Mesendoderm (in vitro differentiated cells): ENCODE measurements around the gene SPPL2B.

Experiments
- DNase-seq: peaks from one replicate; pipeline ENCODE4 v3.0.0; 2013
- H2AK5ac ChIP-seq: 2 replicates; pipeline ENCODE4 v1.6.1; 2013; ENCODE audit warnings: low read length, inconsistent platforms
- H2BK120ac ChIP-seq: 2 replicates; pipeline ENCODE4 v1.6.1; 2013; ENCODE audit warnings: low read depth, mild to moderate bottlenecking, low read length, moderate library complexity, mixed read lengths
- H2BK15ac ChIP-seq: replicated peaks from 2 replicates; pipeline ENCODE4 v1.6.1; 2013; ENCODE audit warnings: low read depth, mild to moderate bottlenecking, moderate library complexity
- H2BK5ac ChIP-seq: 2 replicates; pipeline ENCODE4 v1.6.1; 2013; ENCODE audit warnings: low read length, inconsistent platforms
- H3K18ac ChIP-seq: 2 replicates; pipeline ENCODE4 v1.6.1; 2013; ENCODE audit warnings: mild to moderate bottlenecking, low read length, mixed read lengths
- H3K23ac ChIP-seq: one replicate; pipeline ENCODE4 v1.6.1; 2013; ENCODE audit warnings: low read length
- H3K27ac ChIP-seq: 2 replicates; pipeline ENCODE4 v1.5.1; 2013; ENCODE audit warnings: low read depth, mild to moderate bottlenecking, inconsistent platforms, low read length, moderate library complexity
- H3K27me3 ChIP-seq: 2 replicates; pipeline ENCODE4 v1.6.1; 2013; ENCODE audit warnings: low read length, control low read depth, mild to moderate bottlenecking, inconsistent platforms; ENCODE audit not compliant: insufficient read depth, poor library complexity
- H3K36me3 ChIP-seq: 2 replicates; pipeline ENCODE4 v1.6.1; 2013; ENCODE audit warnings: low read length, inconsistent platforms; ENCODE audit not compliant: control insufficient read depth, insufficient read depth
- H3K4ac ChIP-seq: one replicate; pipeline ENCODE4 v1.6.1; 2013; ENCODE audit warnings: low read depth, mild to moderate bottlenecking, low read length, moderate library complexity
- H3K4me1 ChIP-seq: 2 replicates; pipeline ENCODE4 v1.6.1; 2013; ENCODE audit warnings: low read depth, low read length, inconsistent platforms; ENCODE audit not compliant: control insufficient read depth
- H3K4me2 ChIP-seq: 2 replicates; pipeline ENCODE4 v1.6.1; 2013; ENCODE audit warnings: low read length
- H3K4me3 ChIP-seq: 2 replicates; pipeline ENCODE4 v1.5.1; 2013; ENCODE audit warnings: mild to moderate bottlenecking, low read length
- H3K56ac ChIP-seq: one replicate; pipeline ENCODE4 v1.6.1; 2013; ENCODE audit warnings: low read length
- H3K79me1 ChIP-seq: 2 replicates; pipeline ENCODE4 v1.6.1; 2013; ENCODE audit warnings: low read length, inconsistent platforms
- H3K79me2 ChIP-seq: 2 replicates; pipeline ENCODE4 v1.6.1; 2013; ENCODE audit warnings: mild to moderate bottlenecking, low read length; ENCODE audit not compliant: control insufficient read depth, insufficient read depth
- H3K9ac ChIP-seq: 2 replicates; pipeline ENCODE4 v1.6.1; 2013; ENCODE audit warnings: low read length, inconsistent platforms
- H4K5ac ChIP-seq: one replicate; pipeline ENCODE4 v1.6.1; 2013; ENCODE audit warnings: low read length
- H4K8ac ChIP-seq: one replicate; pipeline ENCODE4 v1.6.1; 2013; ENCODE audit warnings: low read depth, mild to moderate bottlenecking, control low read depth, low read length, moderate library complexity
- WGBS: extraction: QIAGEN DNeasy Blood & Tissue Kit; methylation state at CpG from one replicate; pipeline ENCODE4 v1.1.7; 2013; ENCODE audit warnings: low lambda C conversion rate, missing lambda C conversion rate; ENCODE audit not compliant: insufficient coverage; ENCODE audit errors: extremely low coverage; 5-methylcytosine and 5-hydroxymethylcytosine counted together

The SPPL2B gene

DNA sequence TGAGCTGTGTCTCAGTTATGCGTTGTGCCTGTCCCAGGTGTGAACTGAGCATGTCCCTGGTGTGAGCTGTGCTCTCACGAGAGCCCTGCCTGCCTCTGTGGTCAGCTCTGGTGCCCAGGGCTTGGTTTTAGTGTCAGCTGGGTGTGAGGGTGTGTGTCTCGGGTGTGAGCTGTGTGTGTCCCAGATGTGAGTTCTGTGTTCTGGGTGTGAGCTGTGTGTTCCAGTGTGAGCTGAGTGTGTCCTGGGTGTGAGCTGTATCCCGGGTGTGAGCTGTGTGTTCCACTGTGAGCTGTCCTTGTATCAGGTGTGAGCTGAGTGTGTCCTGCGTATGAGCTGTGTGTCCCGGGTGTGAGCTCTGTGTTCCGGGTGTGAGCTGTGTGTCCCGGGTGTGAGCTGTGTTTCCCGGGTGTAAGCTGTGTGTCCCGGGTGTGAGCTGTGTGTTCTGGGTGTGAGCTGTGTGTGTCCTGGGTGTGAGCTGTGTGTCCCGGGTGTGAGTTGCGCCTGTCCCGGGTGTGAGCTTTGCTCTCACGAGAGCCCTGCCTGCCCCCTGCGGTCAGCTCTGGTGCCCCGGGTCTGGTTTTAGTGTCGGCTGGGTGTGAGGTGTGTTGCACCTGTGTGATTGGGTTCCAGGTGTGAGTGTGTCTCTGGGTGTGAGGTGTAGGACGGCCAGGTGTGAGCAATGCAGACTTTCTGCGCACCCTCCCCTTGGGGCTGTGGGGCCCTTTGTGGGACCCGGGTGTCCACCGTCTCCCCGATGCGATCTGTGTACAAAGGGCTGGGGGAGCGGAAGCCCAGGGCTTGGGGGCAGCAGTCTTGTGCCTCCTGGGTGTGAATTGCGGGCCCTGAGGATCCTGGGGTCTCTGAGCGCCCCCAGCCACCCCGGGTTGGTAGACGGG is 39.4 kb upstream of the SPPL2B start:
- no peak overlapping the region for H2BK120ac ChIP-seq
- no CpG with 5 or more reads among the region's 28 CpGs for WGBS
- H3K4me2 ChIP-seq = no peak overlapping the region
- H2AK5ac ChIP-seq = no peak overlapping the region
- H3K27ac ChIP-seq = no peak overlapping the region
- no peak overlapping the region for H4K8ac ChIP-seq
- H3K27me3 ChIP-seq = peaks cover 29% of the 10 kb centered on the region
- no peak overlapping the region for H3K18ac ChIP-seq
- H3K4me1 ChIP-seq = no peaks in the 10 kb centered on the region
- no peaks in the 10 kb centered on the region for H3K36me3 ChIP-seq
- H2BK5ac ChIP-seq = no peak overlapping the region
- no peaks in the 10 kb centered on the region for H3K79me2 ChIP-seq
- no peak overlapping the region for H3K9ac ChIP-seq
- no peaks in the 10 kb centered on the region for H3K79me1 ChIP-seq
- H3K23ac ChIP-seq = no peak overlapping the region
- H3K4me3 ChIP-seq = no peak overlapping the region
- DNase-seq = no peak
- no peak overlapping the region for H2BK15ac ChIP-seq
- H4K5ac ChIP-seq = no peak overlapping the region
- no peak overlapping the region for H3K56ac ChIP-seq
- H3K4ac ChIP-seq = no peak overlapping the region

GRCh38 chr19:2289714-2290435 is 38.6 kb upstream of the SPPL2B start:
- DNase-seq = no peak
- peaks cover 29% of the 10 kb centered on the region for H3K27me3 ChIP-seq

GRCh38 chr19:2290441-2291184 is 37.9 kb upstream of the SPPL2B start:
- Histone ChIP-seq H2BK5ac (no peak overlapping the region), H4K5ac (no peak overlapping the region), H3K79me1 (no peaks in the 10 kb centered on the region), H3K27me3 (peaks cover 29% of the 10 kb centered on the region), H2AK5ac (no peak overlapping the region), H2BK15ac (no peak overlapping the region), H4K8ac (no peak overlapping the region), H2BK120ac (no peak overlapping the region), H3K36me3 (no peaks in the 10 kb centered on the region), H3K4me3 (no peak overlapping the region), H3K4me1 (no peaks in the 10 kb centered on the region), H3K27ac (no peak overlapping the region), H3K4me2 (no peak overlapping the region), H3K9ac (no peak overlapping the region), H3K4ac (no peak overlapping the region), H3K56ac (peak overlapping the region; percentile 42), H3K23ac (peak overlapping the region; percentile 80), H3K18ac (no peak overlapping the region), H3K79me2 (no peaks in the 10 kb centered on the region)
- no peak for DNase-seq
- WGBS = no CpG with 5 or more reads among the region's 82 CpGs

More at GRCh38 chr19:2289714-2290435, 38.6 kb upstream of the SPPL2B start:
- Histone ChIP-seq H3K9ac (no peak overlapping the region), H3K4me1 (no peaks in the 10 kb centered on the region), H2BK15ac (no peak overlapping the region), H3K4me2 (no peak overlapping the region), H3K36me3 (no peaks in the 10 kb centered on the region), H3K4me3 (no peak overlapping the region), H4K8ac (no peak overlapping the region), H2BK120ac (no peak overlapping the region), H2AK5ac (no peak overlapping the region), H3K4ac (no peak overlapping the region), H3K79me2 (no peaks in the 10 kb centered on the region), H3K79me1 (no peaks in the 10 kb centered on the region), H3K27ac (no peak overlapping the region), H4K5ac (no peak overlapping the region), H3K23ac (no peak overlapping the region), H3K56ac (peak overlapping the region; percentile 42), H2BK5ac (no peak overlapping the region), H3K18ac (no peak overlapping the region)
- WGBS = no CpG with 5 or more reads among the region's 74 CpGs

DNA sequence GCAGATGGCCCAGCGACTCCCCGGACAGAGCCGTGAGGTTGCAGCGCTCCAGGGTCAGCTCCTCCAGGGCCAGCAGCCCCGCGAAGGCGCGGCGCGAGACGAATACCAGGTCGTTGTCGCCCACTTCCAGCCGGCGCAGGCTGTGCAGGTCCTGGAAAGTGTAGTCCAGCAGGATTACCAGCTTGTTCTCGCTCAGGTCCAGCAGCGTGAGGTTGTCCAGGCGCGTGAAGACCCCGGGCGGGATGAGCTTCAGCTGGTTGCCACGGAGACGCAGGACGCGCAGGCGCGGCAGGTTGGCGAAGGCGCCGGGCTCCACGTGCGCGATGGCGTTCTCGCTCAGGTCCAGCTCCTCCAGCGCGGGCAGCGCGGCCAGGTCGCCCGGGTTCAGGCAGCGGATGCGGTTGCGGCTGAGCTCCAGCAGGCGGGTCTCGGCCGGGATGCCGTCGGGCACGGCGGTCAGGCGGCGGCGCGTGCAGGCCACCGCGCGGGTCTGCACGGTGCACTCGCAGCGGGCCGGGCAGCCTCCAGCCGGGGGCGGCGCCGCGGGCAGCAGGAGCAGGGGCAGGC is 37.2 kb upstream of the SPPL2B start:
- Histone ChIP-seq H2BK15ac (no peak overlapping the region), H2BK5ac (no peak overlapping the region), H3K23ac (no peak overlapping the region), H3K56ac (no peak overlapping the region), H3K4me2 (peak overlapping the region; percentile 29), H3K18ac (no peak overlapping the region), H3K9ac (no peak overlapping the region), H3K36me3 (no peaks in the 10 kb centered on the region), H4K8ac (no peak overlapping the region), H3K79me1 (no peaks in the 10 kb centered on the region), H3K27ac (no peak overlapping the region), H3K4me3 (no peak overlapping the region), H4K5ac (no peak overlapping the region), H2BK120ac (no peak overlapping the region), H3K27me3 (peaks cover 29% of the 10 kb centered on the region), H3K4me1 (no peaks in the 10 kb centered on the region), H2AK5ac (no peak overlapping the region), H3K4ac (no peak overlapping the region), H3K79me2 (no peaks in the 10 kb centered on the region)
- WGBS = no CpG with 5 or more reads among the region's 67 CpGs
- no peak for DNase-seq

DNA sequence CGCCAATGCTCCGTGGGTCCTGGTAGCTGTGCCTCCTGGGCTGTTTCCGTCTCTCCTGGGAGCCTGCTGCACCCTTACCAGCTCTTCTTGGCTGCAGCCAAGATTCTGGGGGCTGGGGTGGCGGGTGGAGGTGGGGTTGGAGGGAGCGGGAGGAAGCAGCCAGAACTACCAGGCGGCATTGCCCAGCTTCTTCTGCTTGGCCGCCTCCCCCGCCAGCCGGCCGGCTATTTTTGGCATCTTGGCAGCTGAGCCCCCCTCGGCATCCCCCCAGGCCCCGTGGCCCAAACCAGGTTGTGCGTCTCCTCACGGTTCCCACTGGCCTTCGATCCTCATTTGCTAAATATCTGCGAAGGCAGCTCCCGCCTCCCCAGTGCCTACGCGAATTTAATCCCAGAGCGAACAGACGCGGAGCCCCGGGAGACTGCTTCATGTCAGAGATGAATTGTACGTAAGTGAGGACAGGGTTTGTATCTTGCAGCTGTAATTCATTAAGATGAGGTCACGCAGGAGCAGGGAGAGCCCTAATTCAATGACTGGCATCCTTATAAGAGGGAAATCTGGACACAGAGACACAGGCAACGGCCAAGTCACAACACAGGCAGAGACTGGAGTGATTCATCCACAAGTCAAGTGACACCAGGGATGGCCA is 33.7 kb upstream of the SPPL2B start:
- Histone ChIP-seq H3K36me3 (no peaks in the 10 kb centered on the region), H3K18ac (no peak overlapping the region), H3K23ac (no peak overlapping the region), H3K79me2 (no peaks in the 10 kb centered on the region), H3K79me1 (no peaks in the 10 kb centered on the region), H2BK120ac (no peak overlapping the region), H4K8ac (no peak overlapping the region), H3K9ac (no peak overlapping the region), H2AK5ac (no peak overlapping the region), H3K4ac (no peak overlapping the region), H2BK15ac (no peak overlapping the region), H3K4me1 (no peaks in the 10 kb centered on the region), H3K4me3 (no peak overlapping the region), H3K27me3 (peaks cover 19% of the 10 kb centered on the region), H3K27ac (no peak overlapping the region), H2BK5ac (no peak overlapping the region), H3K4me2 (no peak overlapping the region), H3K56ac (no peak overlapping the region), H4K5ac (no peak overlapping the region)
- WGBS = no CpG with 5 or more reads among the region's 26 CpGs
- DNase-seq = no peak
